ENCODE results near the gene FOXL2NB. TPM values are rescaled to one million over a fixed set of nuclear protein-coding genes. Genes with fewer than 3 reads are reported as not detected.

FOXL2NB gene
- total and polyA plus RNA-seq, 2 of the 13 experiments (the other 11 are each of a cell fraction or from before 2014, with no cell fraction given) = not detected

- TF ChIP-seq DPF2 (CRISPR knock-in tag; IDR thresholded peaks at IDR 0.05; ENCODE audit: borderline replicate concordance, low read depth) = peak; percentile 53; the same call in 1 of the 2 replicates
Observed at GRCh38 chr3:138914870-138915502, 32.0 kb upstream of the FOXL2NB start (continued).

- H3K27ac ChIP-seq (ENCODE audit: extremely low read length, insufficient read depth, low read length) = peak overlapping the region; percentile 83
- ChIA-PET CTCF (ENCODE audit: low intra/inter-chr PET ratio, low total read pairs) (interaction anchor here (1.2 to 3.1 kb wide), 5 partner anchors 81 to 436 kb away, joined by 4 to 39 read pairs (median 21); partner anchors contain the start of genes CEP70 and PIK3CB), POLR2A (interaction anchor here (0.7 to 4.1 kb wide), 34 partner anchors 13 to 481 kb away, joined by 3 to 57 read pairs (median 4); partner anchors contain the start of genes CEP70, ESYT3, FAIM and PIK3CB)
- 0% methylated on average over 24 of the region's 68 CpGs for whole genome bisulfite sequencing (ENCODE audit: low lambda C conversion rate)
- in situ Hi-C loops (cut with HindIII; ENCODE audit: extremely low pct_ligation_motif_present, low pct_unique_long_range_greater_than_20kb) (loop anchor here (5.0 kb wide), 4 partner anchors 84 to 434 kb away; partner anchors contain the start of gene PIK3CB), intact Hi-C loops (cut with micrococcal nuclease; ENCODE audit: unreplicated experiment) (loop anchor here (1.0 to 2.0 kb wide), 4 partner anchors 53 to 322 kb away; partner anchors contain the start of genes CEP70 and PIK3CB)
- DNase-seq (ENCODE audit: low spot score) (peak; percentile 76), ATAC-seq (peak; percentile 94), FAIRE-seq (peak; percentile 34)
- no peaks in the 10 kb centered on the region for H4K20me1 ChIP-seq (ENCODE audit: insufficient read depth, low read length)
- no peak overlapping the region for H2AFZ ChIP-seq (ENCODE audit: low read length)
- H3K9me3 ChIP-seq (ENCODE audit: low read length) = no peaks in the 10 kb centered on the region
- H3K9ac ChIP-seq (ENCODE audit: insufficient read depth, low read depth, low read length) = peak overlapping the region; percentile 73
- BruUV-seq (replicated peaks) = no TSS peak
- no peaks in the 10 kb centered on the region for H3K36me3 ChIP-seq (replicated peaks in 1 of 2; ENCODE audit: control insufficient read depth in 1 of 2, insufficient read depth in 2 of 2, low read length in 2 of 2)
- H3K79me2 ChIP-seq (ENCODE audit: insufficient read depth, low read length) = no peaks in the 10 kb centered on the region
- H3K4me2 ChIP-seq (ENCODE audit: low read depth, low read length) = peak overlapping the region; percentile 78
- no peaks in the 10 kb centered on the region; a peak in 2 of 5 replicates for H3K27me3 ChIP-seq (ENCODE audit: control insufficient read depth in 1 of 2, insufficient read depth in 2 of 2, low read length in 2 of 2)
- H3K4me3 ChIP-seq (replicated peaks in 1 of 3; ENCODE audit: insufficient read depth in 1 of 3, low read depth in 2 of 3, low read length in 3 of 3) = peak overlapping the region; percentile 82 to 89 (median 83)
- H3K4me1 ChIP-seq (ENCODE audit: insufficient read depth, low read length) = peaks cover 15% of the 10 kb centered on the region
- TF ChIP-seq ZFP36L1 (CRISPR knock-in tag; IDR thresholded peaks at IDR 0.05) = no peak
- TF ChIP-seq ISL2 (CRISPR knock-in tag; IDR thresholded peaks at IDR 0.05) = peak; percentile 64
- no peak; the same call in 1 of the 2 replicates for TF ChIP-seq ZNF691 (CRISPR knock-in tag; IDR thresholded peaks at IDR 0.05; ENCODE audit: borderline replicate concordance, low read depth)
- no peak for TF ChIP-seq GPBP1L1 (CRISPR knock-in tag; IDR thresholded peaks at IDR 0.05)
- TF ChIP-seq ZSCAN22 (CRISPR knock-in tag; IDR thresholded peaks at IDR 0.05) = no peak
- no peak for TF ChIP-seq ZNF33A (CRISPR knock-in tag; IDR thresholded peaks at IDR 0.05; ENCODE audit: borderline replicate concordance)
- TF ChIP-seq GRHL1 (CRISPR knock-in tag; conservative IDR thresholded peaks at IDR 0.05) = no peak
- TF ChIP-seq E2F2 (CRISPR knock-in tag; IDR thresholded peaks at IDR 0.05; ENCODE audit: borderline replicate concordance) = no peak
- TF ChIP-seq NFIC (IDR thresholded peaks at IDR 0.05; ENCODE audit: low read length) = no peak
- no peak for TF ChIP-seq KLF11 (CRISPR knock-in tag; IDR thresholded peaks at IDR 0.05)
- no peak for TF ChIP-seq HOXA9 (CRISPR knock-in tag; IDR thresholded peaks at IDR 0.05; ENCODE audit: borderline replicate concordance)
- TF ChIP-seq FOXP1 (IDR thresholded peaks at IDR 0.05) = no peak
- TF ChIP-seq FOXP1 (CRISPR knock-in tag; IDR thresholded peaks at IDR 0.05) = no peak
Observed at GRCh38 chr3:138915503-138916498, 31.2 kb upstream of the FOXL2NB start.

All from HepG2 (cell line).